Astrocyte (in vitro differentiated cells and primary cell): ENCODE data around the gene CDO1. TPM values are rescaled to one million over a fixed set of nuclear protein-coding genes. Genes with fewer than 3 reads are reported as not detected.
A peak's percentile ranks its signal among the peaks of the same experiment; 100 is the strongest.

Experiments
- DNase-seq: peaks from one replicate; pipeline ENCODE4 v3.0.0-alpha.2; 2010; ENCODE audit warnings: low read depth
- FAIRE-seq: peaks from 2 replicates; lab custom pipeline; 2011; peaks lifted over from hg19 to GRCh38; lab: Jason Lieb, UNC
- H2AFZ ChIP-seq: 2 replicates; pipeline ENCODE4 v1.6.0; 2012; ENCODE audit warnings: low read depth, low read length, inconsistent platforms
- H3K27ac ChIP-seq: 2 replicates; pipeline ENCODE4 v1.5.1; 2011; ENCODE audit warnings: low read depth, low read length, inconsistent platforms
- H3K27me3 ChIP-seq: 2 replicates; pipeline ENCODE4 v1.6.0; 2011; ENCODE audit warnings: low read length, inconsistent platforms; ENCODE audit not compliant: insufficient read depth
- H3K36me3 ChIP-seq: 2 replicates; pipeline ENCODE4 v1.5.1; 2011; ENCODE audit warnings: low read length, inconsistent platforms; ENCODE audit not compliant: insufficient read depth
- H3K4me1 ChIP-seq: 2 replicates; pipeline ENCODE4 v1.5.1; 2011; ENCODE audit warnings: low read length, inconsistent platforms; ENCODE audit not compliant: insufficient read depth
- H3K4me2 ChIP-seq: 2 replicates; pipeline ENCODE4 v1.6.0; 2012; ENCODE audit warnings: low read length, inconsistent platforms
- H3K4me3 ChIP-seq: 2 replicates; pipeline ENCODE4 v1.5.1; 2011; ENCODE audit warnings: low read depth, mild to moderate bottlenecking, low read length, inconsistent platforms; ENCODE audit not compliant: insufficient read depth
- H3K79me2 ChIP-seq: 2 replicates; pipeline ENCODE4 v1.6.0; 2012; ENCODE audit warnings: mild to moderate bottlenecking, low read length, inconsistent platforms; ENCODE audit not compliant: insufficient read depth
- H3K9ac ChIP-seq: 2 replicates; pipeline ENCODE4 v1.6.0; 2012; ENCODE audit warnings: mild to moderate bottlenecking, low read length, inconsistent platforms
- H3K9me3 ChIP-seq: 2 replicates; pipeline ENCODE4 v1.5.1; 2012; ENCODE audit warnings: low read depth, mild to moderate bottlenecking, low read length, inconsistent platforms; ENCODE audit not compliant: insufficient read depth
- H4K20me1 ChIP-seq: 2 replicates; pipeline ENCODE4 v1.6.0; 2012; ENCODE audit warnings: low read length, inconsistent platforms; ENCODE audit not compliant: insufficient read depth
- H3K27ac Mint-ChIP-seq: one replicate; pipeline ENCODE4 v1.8.0; 2021; ENCODE audit warnings: mild to moderate bottlenecking, mixed read lengths; ENCODE audit not compliant: unreplicated experiment
- H3K27me3 Mint-ChIP-seq: one replicate; pipeline ENCODE4 v1.8.0; 2021; ENCODE audit warnings: low read depth, mixed read lengths; ENCODE audit not compliant: unreplicated experiment
- H3K36me3 Mint-ChIP-seq: one replicate; pipeline ENCODE4 v1.8.0; 2021; ENCODE audit warnings: low read depth, mixed read lengths; ENCODE audit not compliant: unreplicated experiment
- H3K4me1 Mint-ChIP-seq: one replicate; pipeline ENCODE4 v1.8.0; 2021; ENCODE audit warnings: low read depth, mixed read lengths; ENCODE audit not compliant: unreplicated experiment
- H3K4me3 Mint-ChIP-seq: one replicate; pipeline ENCODE4 v1.8.0; 2021; ENCODE audit warnings: mild to moderate bottlenecking, moderate library complexity, mixed read lengths; ENCODE audit not compliant: unreplicated experiment
- H3K9me3 Mint-ChIP-seq: one replicate; pipeline ENCODE4 v1.8.0; 2021; ENCODE audit warnings: mild to moderate bottlenecking, mixed read lengths; ENCODE audit not compliant: unreplicated experiment
- CTCF ChIP-seq: IDR thresholded peaks from 2 replicates; pipeline ENCODE4 v1.5.1; 2011; ENCODE audit warnings: low read depth, mild to moderate bottlenecking, inconsistent platforms, low read length, moderate library complexity; ENCODE audit not compliant: insufficient read depth
- EZH2 ChIP-seq: IDR thresholded peaks from 2 replicates; pipeline ENCODE4 v1.6.1; 2012; ENCODE audit warnings: mild to moderate bottlenecking, low read length, inconsistent platforms; ENCODE audit not compliant: insufficient read depth
- total RNA-seq: library from RNA; stranded (reverse); gene quantifications from 2 replicates; pipeline ENCODE4 v1.2.1, GENCODE V29; 2021

Gene CDO1
- total RNA-seq, 1 donor from 2014 or later = 6.1 TPM

- H3K36me3 Mint-ChIP-seq = no peaks in the 10 kb centered on the region
- H3K27ac Mint-ChIP-seq = no peak overlapping the region
These were observed 41.8 kb downstream of the CDO1 start for GRCh38 chr5:115774684-115775083.

GRCh38 chr5:115772731-115773475 is 43.6 kb downstream of the CDO1 start:
- no peak overlapping the region for H3K4me2 ChIP-seq
- no peak overlapping the region for H3K4me3 ChIP-seq
- no peaks in the 10 kb centered on the region for H4K20me1 ChIP-seq
- no peaks in the 10 kb centered on the region for H3K79me2 ChIP-seq
- no peak overlapping the region for H2AFZ ChIP-seq
- DNase-seq (no peak), FAIRE-seq (no peak)
- TF ChIP-seq EZH2 (no peak), CTCF (no peak)
- no peaks in the 10 kb centered on the region for H3K4me1 ChIP-seq
- no peaks in the 10 kb centered on the region for H3K27me3 Mint-ChIP-seq
- no peaks in the 10 kb centered on the region for H3K4me1 Mint-ChIP-seq
- H3K9me3 ChIP-seq = no peaks in the 10 kb centered on the region
- H3K27ac ChIP-seq = no peak overlapping the region
- H3K36me3 Mint-ChIP-seq = no peaks in the 10 kb centered on the region
- no peak overlapping the region for H3K4me3 Mint-ChIP-seq
- no peaks in the 10 kb centered on the region for H3K36me3 ChIP-seq
- no peaks in the 10 kb centered on the region for H3K27me3 ChIP-seq
- no peak overlapping the region for H3K27ac Mint-ChIP-seq
- no peak overlapping the region for H3K9ac ChIP-seq
- H3K9me3 Mint-ChIP-seq = no peaks in the 10 kb centered on the region

More at GRCh38 chr5:115774684-115775083, 41.8 kb downstream of the CDO1 start:
- H3K36me3 ChIP-seq = no peaks in the 10 kb centered on the region
- H3K9ac ChIP-seq = no peak overlapping the region
- H3K4me3 ChIP-seq = no peak overlapping the region
- Mint-ChIP-seq H3K27me3 (no peaks in the 10 kb centered on the region), H3K4me3 (no peak overlapping the region), H3K9me3 (no peaks in the 10 kb centered on the region), H3K4me1 (no peaks in the 10 kb centered on the region)
- no peaks in the 10 kb centered on the region for H3K4me1 ChIP-seq
- DNase-seq = no peak
- H3K27ac ChIP-seq = no peak overlapping the region
- TF ChIP-seq EZH2 = no peak
- TF ChIP-seq CTCF = no peak
- no peak for FAIRE-seq
- H3K9me3 ChIP-seq = no peaks in the 10 kb centered on the region
- no peak overlapping the region for H3K4me2 ChIP-seq
- H3K27me3 ChIP-seq = no peaks in the 10 kb centered on the region
- no peaks in the 10 kb centered on the region for H4K20me1 ChIP-seq
- H2AFZ ChIP-seq = no peak overlapping the region
- no peaks in the 10 kb centered on the region for H3K79me2 ChIP-seq

GRCh38 chr5:115770466-115770865 is 46.0 kb downstream of the CDO1 start:
- H4K20me1 ChIP-seq = no peaks in the 10 kb centered on the region
- no peaks in the 10 kb centered on the region for H3K4me1 ChIP-seq
- H3K4me3 Mint-ChIP-seq = no peak overlapping the region
- no peak for FAIRE-seq
- TF ChIP-seq CTCF = peak; percentile 8
- no peak for TF ChIP-seq EZH2
- no peaks in the 10 kb centered on the region for H3K4me1 Mint-ChIP-seq
- no peak overlapping the region for H3K9ac ChIP-seq
- H3K79me2 ChIP-seq = no peaks in the 10 kb centered on the region
- no peak overlapping the region for H3K4me3 ChIP-seq
- H3K27me3 Mint-ChIP-seq = no peaks in the 10 kb centered on the region
- H3K27me3 ChIP-seq = no peaks in the 10 kb centered on the region
- H3K27ac ChIP-seq = no peak overlapping the region
- no peak overlapping the region for H3K4me2 ChIP-seq
- no peak for DNase-seq
- H3K36me3 Mint-ChIP-seq = no peaks in the 10 kb centered on the region
- H3K9me3 Mint-ChIP-seq = no peaks in the 10 kb centered on the region
- H3K36me3 ChIP-seq = no peaks in the 10 kb centered on the region
- H2AFZ ChIP-seq = no peak overlapping the region
- no peak overlapping the region for H3K27ac Mint-ChIP-seq
- no peaks in the 10 kb centered on the region for H3K9me3 ChIP-seq
